ENCODE results near the gene MARCO. TPM values are rescaled to one million over a fixed set of nuclear protein-coding genes. Genes with fewer than 3 reads are reported as not detected.

Gene MARCO
- total RNA-seq, 1 experiment from 2014 or later, result not detected

DNA sequence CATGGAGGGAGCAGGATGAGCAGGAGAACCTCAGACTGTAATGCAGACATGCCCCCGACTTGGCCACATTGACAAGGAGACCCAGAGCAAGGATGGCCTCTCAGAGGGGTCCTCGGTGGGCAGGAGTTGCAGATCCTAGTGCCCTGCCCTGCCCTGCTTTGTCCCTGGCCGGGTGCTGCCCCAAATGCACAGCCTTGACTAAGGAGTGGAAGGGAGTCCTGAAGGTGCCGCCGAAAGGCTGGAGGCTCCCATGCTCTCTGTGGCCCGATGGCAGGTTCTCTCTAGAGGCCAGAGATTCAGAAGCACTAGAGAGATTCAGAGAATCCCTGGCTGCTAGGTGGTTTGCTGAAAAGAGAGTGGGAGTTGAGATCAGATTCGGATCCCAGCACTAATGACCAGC, 64.4 kb downstream of the MARCO start:
- Histone ChIP-seq H2AK5ac (ENCODE audit: insufficient read length, low read length) (no peak overlapping the region), H2BK5ac (ENCODE audit: insufficient read length, low read length) (no peak overlapping the region), H3K79me1 (ENCODE audit: insufficient read depth, low read depth, low read length, poor library complexity, severe bottlenecking) (no peaks in the 10 kb centered on the region), H2BK15ac (ENCODE audit: low read depth, low read length) (no peak overlapping the region), H3K4me2 (ENCODE audit: insufficient read depth, insufficient read length, low read length) (no peak overlapping the region), H4K20me1 (ENCODE audit: control insufficient read depth, insufficient read depth, insufficient read length) (no peaks in the 10 kb centered on the region), H3K56ac (ENCODE audit: insufficient read length, low read depth, low read length) (no peak overlapping the region), H3K4ac (ENCODE audit: low read depth, low read length) (no peak overlapping the region), H3K27me3 (ENCODE audit: insufficient read depth, low read length) (no peaks in the 10 kb centered on the region), H3K79me2 (ENCODE audit: insufficient read depth, low read length) (no peaks in the 10 kb centered on the region), H3K14ac (ENCODE audit: insufficient read depth, low read length) (no peak overlapping the region; the same call in 1 of the 2 replicates), H4K5ac (ENCODE audit: insufficient read length, low read depth, low read length) (no peak overlapping the region), H3K23ac (ENCODE audit: insufficient read length, low read depth, low read length) (no peak overlapping the region), H3K9ac (ENCODE audit: extremely low read depth, insufficient read length, low read length) (no peak overlapping the region), H2BK12ac (ENCODE audit: insufficient read length, low read depth, low read length) (no peak overlapping the region), H3K18ac (ENCODE audit: insufficient read length, low read depth, low read length) (no peak overlapping the region), H2AFZ (ENCODE audit: low read length) (no peak overlapping the region), H3T11ph (ENCODE audit: low read length) (no peak overlapping the region), H2BK20ac (ENCODE audit: low read depth, low read length, poor library complexity, severe bottlenecking) (no peak overlapping the region), H3K4me1 (ENCODE audit: insufficient read depth, low read length) (no peaks in the 10 kb centered on the region), H3K27ac (ENCODE audit: insufficient read length, low read depth, low read length) (no peak overlapping the region), H4K91ac (ENCODE audit: insufficient read length, low read depth, low read length) (no peak overlapping the region), H3K9me3 (ENCODE audit: control insufficient read depth, low read depth, low read length) (peaks cover 8% of the 10 kb centered on the region), H2BK120ac (ENCODE audit: low read depth, low read length, poor library complexity, severe bottlenecking) (no peak overlapping the region), H4K8ac (replicated peaks; ENCODE audit: insufficient read length, low read depth, low read length) (no peak overlapping the region), H3K23me2 (ENCODE audit: insufficient read length, low read depth, low read length, poor library complexity, severe bottlenecking) (no peaks in the 10 kb centered on the region)
- peaks cover 0 to 6% (median 5%) of the 10 kb centered on the region in 3 experiments; a peak in 2 of 7 replicates for H3K36me3 Mint-ChIP-seq (ENCODE audit: insufficient read depth in 1 of 3, low read depth in 3 of 3)
- H3K27me3 Mint-ChIP-seq (ENCODE audit: low read depth), result peaks cover 38% of the 10 kb centered on the region
- no peak for TF ChIP-seq CTCF (conservative IDR thresholded peaks at IDR 0.05)
- no peak for DNase-seq
- H3K4me3 Mint-ChIP-seq, result no peak overlapping the region
- no peak overlapping the region for H3K27ac Mint-ChIP-seq
- H3K9me3 Mint-ChIP-seq, result peaks cover 24 to 27% of the 10 kb centered on the region in 2 experiments
- WGBS (ENCODE audit: extremely low coverage, insufficient read length, low lambda C conversion rate), result no CpG with 5 or more reads among the region's 7 CpGs
- H3K4me1 Mint-ChIP-seq, result peaks cover 0 to 4% of the 10 kb centered on the region in 2 experiments; a peak in 1 of 4 replicates
